Activated CD4-positive, alpha-beta T cell treated with anti-CD3 and anti-CD28 coated beads for 4 hours (primary cell): ENCODE results near the gene NEUROD2.

Experiments
- DNase-seq, 2 donors: peaks; one replicate each; pipeline ENCODE4 v3.0.0-alpha.2; 2020

NEUROD2 gene

GRCh38 chr17:39578272-39578671 is 29.4 kb downstream of the NEUROD2 start:
- no peak for DNase-seq

- no peak for DNase-seq
Measured at GRCh38 chr17:39576187-39576586, 31.5 kb downstream of the NEUROD2 start.

- no peak for DNase-seq
Measured at GRCh38 chr17:39573447-39574298, 34.0 kb downstream of the NEUROD2 start.

GRCh38 chr17:39572121-39572520 is 35.6 kb downstream of the NEUROD2 start:
- no peak for DNase-seq

- no peak for DNase-seq
Measured at GRCh38 chr17:39569126-39569525, 38.6 kb downstream of the NEUROD2 start.

- DNase-seq = no peak
Measured at GRCh38 chr17:39568702-39569101, 39.0 kb downstream of the NEUROD2 start.

- no peak for DNase-seq
Measured at GRCh38 chr17:39566094-39566850, 41.4 kb downstream of the NEUROD2 start.

GRCh38 chr17:39564211-39564848 is 43.4 kb downstream of the NEUROD2 start:
- no peak for DNase-seq

- no peak for DNase-seq
Measured at GRCh38 chr17:39563476-39563875, 44.2 kb downstream of the NEUROD2 start.

GRCh38 chr17:39562976-39563375 is 44.7 kb downstream of the NEUROD2 start:
- no peak for DNase-seq

- no peak for DNase-seq
Measured at GRCh38 chr17:39562395-39562794, 45.3 kb downstream of the NEUROD2 start.

GRCh38 chr17:39556423-39556822 is 51.3 kb downstream of the NEUROD2 start:
- DNase-seq = no peak

GRCh38 chr17:39555368-39555767 is 52.4 kb downstream of the NEUROD2 start:
- no peak for DNase-seq
